IMR-90 (cell line): ENCODE measurements around the gene TP63.

Experiments used
- BHLHE40 ChIP-seq: fragments of 150-350 bp; IDR thresholded peaks from 2 replicates; pipeline ENCODE4 v1.6.1; 2016; ENCODE audit warnings: mild to moderate bottlenecking, low read depth, low read length
- CEBPB ChIP-seq: IDR thresholded peaks from 2 replicates; pipeline ENCODE4 v1.6.1; 2012; ENCODE audit warnings: low read depth, low read length, improper control_type of control experiment
- CHD1 ChIP-seq: IDR thresholded peaks from 2 replicates; pipeline ENCODE4 v1.6.1; 2012; ENCODE audit warnings: low read depth, low read length, improper control_type of control experiment
- MAZ ChIP-seq: IDR thresholded peaks from 2 replicates; pipeline ENCODE4 v1.6.1; 2012; ENCODE audit warnings: low read depth, mild to moderate bottlenecking, low read length, improper control_type of control experiment, moderate library complexity, borderline replicate concordance
- MXI1 ChIP-seq: IDR thresholded peaks from 2 replicates; pipeline ENCODE4 v1.6.1; 2012; ENCODE audit warnings: low read depth, mild to moderate bottlenecking, low read length, moderate library complexity, borderline replicate concordance
- NFE2L2 ChIP-seq: fragments of 150-350 bp; IDR thresholded peaks from 2 replicates; pipeline ENCODE4 v1.6.1; 2016; ENCODE audit warnings: low read depth, mild to moderate bottlenecking, low read length
- POLR2A ChIP-seq: IDR thresholded peaks from 2 replicates; pipeline ENCODE4 v1.6.1; 2012; ENCODE audit warnings: mild to moderate bottlenecking, low read depth, low read length
- RAD21 ChIP-seq: IDR thresholded peaks from 2 replicates; pipeline ENCODE4 v1.6.1; 2012; ENCODE audit warnings: low read length, improper control_type of control experiment
- RCOR1 ChIP-seq: IDR thresholded peaks from 2 replicates; pipeline ENCODE4 v1.6.1; 2012; ENCODE audit warnings: mild to moderate bottlenecking, low read length, improper control_type of control experiment; ENCODE audit not compliant: insufficient replicate concordance
- RFX5 ChIP-seq: IDR thresholded peaks from 2 replicates; pipeline ENCODE4 v1.8.0; 2012; ENCODE audit warnings: low read depth, mild to moderate bottlenecking, low read length, moderate library complexity
- SMC3 ChIP-seq: fragments of 150-350 bp; IDR thresholded peaks from 2 replicates; pipeline ENCODE4 v1.6.1; 2016; ENCODE audit warnings: low read depth, mild to moderate bottlenecking, antibody characterized with exemption, low read length, moderate library complexity
- TF ChIP-seq, protein P1 (sequence below): conservative IDR thresholded peaks from 2 replicates; pipeline ENCODE4 v1.5.1; 2012; ENCODE audit warnings: mild to moderate bottlenecking, low read depth, low read length, improper control_type of control experiment
- TF ChIP-seq, protein P2 (sequence below): fragments of 150-350 bp; IDR thresholded peaks from 2 replicates; pipeline ENCODE4 v1.6.1; 2017; ENCODE audit warnings: mild to moderate bottlenecking, antibody characterized with exemption, low read length, low read depth
- TF ChIP-seq, protein P3 (sequence below): fragments of 150-350 bp; IDR thresholded peaks from 2 replicates; pipeline ENCODE4 v1.6.1; 2016; ENCODE audit warnings: low read depth, mild to moderate bottlenecking, low read length, moderate library complexity, borderline replicate concordance

DNA sequence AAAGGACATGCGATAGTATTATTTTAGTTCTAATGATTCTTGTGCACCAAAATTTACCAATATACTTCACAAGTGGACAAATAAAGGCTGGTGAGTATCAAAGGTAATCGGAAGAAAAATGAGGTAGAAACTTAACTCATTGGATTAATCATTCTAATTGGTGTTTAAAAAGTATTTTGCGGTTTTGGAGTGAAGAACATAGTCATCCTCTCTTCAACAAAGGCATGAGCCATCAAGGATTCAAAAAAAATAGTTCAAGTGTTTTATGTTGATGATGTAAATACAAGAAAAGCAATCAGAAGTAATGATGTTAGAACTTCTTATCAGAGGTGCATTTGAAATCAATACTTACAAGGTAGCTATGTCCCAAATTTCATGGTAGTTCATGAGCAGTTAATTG, 268.0 kb downstream of the TP63 start:
- no peak for TF ChIP-seq RAD21
- TF ChIP-seq, protein P1, sequence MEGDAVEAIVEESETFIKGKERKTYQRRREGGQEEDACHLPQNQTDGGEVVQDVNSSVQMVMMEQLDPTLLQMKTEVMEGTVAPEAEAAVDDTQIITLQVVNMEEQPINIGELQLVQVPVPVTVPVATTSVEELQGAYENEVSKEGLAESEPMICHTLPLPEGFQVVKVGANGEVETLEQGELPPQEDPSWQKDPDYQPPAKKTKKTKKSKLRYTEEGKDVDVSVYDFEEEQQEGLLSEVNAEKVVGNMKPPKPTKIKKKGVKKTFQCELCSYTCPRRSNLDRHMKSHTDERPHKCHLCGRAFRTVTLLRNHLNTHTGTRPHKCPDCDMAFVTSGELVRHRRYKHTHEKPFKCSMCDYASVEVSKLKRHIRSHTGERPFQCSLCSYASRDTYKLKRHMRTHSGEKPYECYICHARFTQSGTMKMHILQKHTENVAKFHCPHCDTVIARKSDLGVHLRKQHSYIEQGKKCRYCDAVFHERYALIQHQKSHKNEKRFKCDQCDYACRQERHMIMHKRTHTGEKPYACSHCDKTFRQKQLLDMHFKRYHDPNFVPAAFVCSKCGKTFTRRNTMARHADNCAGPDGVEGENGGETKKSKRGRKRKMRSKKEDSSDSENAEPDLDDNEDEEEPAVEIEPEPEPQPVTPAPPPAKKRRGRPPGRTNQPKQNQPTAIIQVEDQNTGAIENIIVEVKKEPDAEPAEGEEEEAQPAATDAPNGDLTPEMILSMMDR, result no peak
- TF ChIP-seq POLR2A, result no peak
- TF ChIP-seq CHD1, result no peak
- TF ChIP-seq MXI1, result no peak
- no peak for TF ChIP-seq SMC3
- TF ChIP-seq CEBPB, result no peak
- no peak for TF ChIP-seq MAZ
- no peak for TF ChIP-seq NFE2L2
- TF ChIP-seq, protein P2, sequence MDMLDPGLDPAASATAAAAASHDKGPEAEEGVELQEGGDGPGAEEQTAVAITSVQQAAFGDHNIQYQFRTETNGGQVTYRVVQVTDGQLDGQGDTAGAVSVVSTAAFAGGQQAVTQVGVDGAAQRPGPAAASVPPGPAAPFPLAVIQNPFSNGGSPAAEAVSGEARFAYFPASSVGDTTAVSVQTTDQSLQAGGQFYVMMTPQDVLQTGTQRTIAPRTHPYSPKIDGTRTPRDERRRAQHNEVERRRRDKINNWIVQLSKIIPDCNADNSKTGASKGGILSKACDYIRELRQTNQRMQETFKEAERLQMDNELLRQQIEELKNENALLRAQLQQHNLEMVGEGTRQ, result no peak
- TF ChIP-seq BHLHE40, result no peak
- TF ChIP-seq, protein P3, sequence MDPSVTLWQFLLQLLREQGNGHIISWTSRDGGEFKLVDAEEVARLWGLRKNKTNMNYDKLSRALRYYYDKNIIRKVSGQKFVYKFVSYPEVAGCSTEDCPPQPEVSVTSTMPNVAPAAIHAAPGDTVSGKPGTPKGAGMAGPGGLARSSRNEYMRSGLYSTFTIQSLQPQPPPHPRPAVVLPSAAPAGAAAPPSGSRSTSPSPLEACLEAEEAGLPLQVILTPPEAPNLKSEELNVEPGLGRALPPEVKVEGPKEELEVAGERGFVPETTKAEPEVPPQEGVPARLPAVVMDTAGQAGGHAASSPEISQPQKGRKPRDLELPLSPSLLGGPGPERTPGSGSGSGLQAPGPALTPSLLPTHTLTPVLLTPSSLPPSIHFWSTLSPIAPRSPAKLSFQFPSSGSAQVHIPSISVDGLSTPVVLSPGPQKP, result no peak
- no peak for TF ChIP-seq RCOR1
- no peak for TF ChIP-seq RFX5
